HepG2 (cell line): Measurements from ENCODE around the gene AGMO. TPM values are rescaled to one million over a fixed set of nuclear protein-coding genes. Genes with fewer than 3 reads are reported as not detected.

Experiments
- ATAC-seq: fragments of 200-7000 bp; cut with Tn5 transposase; 3 replicates; pipeline ENCODE4 v1.9.1; 2020; ENCODE audit warnings: mild to moderate bottlenecking, moderate library complexity
- BruUV-seq: library from RNA; stranded (reverse); fragments of 400-500 nt; replicated peaks from 2 replicates; lab custom pipeline; 2021; lab: Mats Ljungman, UMichigan
- CTCF ChIA-PET: fragments of 300-600 bp; formaldehyde crosslinking; extraction: SDS; loops from one replicate; lab custom pipeline; 2021; ENCODE audit warnings: low total read pairs, inconsistent platforms, low intra/inter-chr PET ratio; lab: Yijun Ruan, JAX
- POLR2A ChIA-PET: fragments of 350-600 bp; sonication (Branson Sonifier 250); formaldehyde crosslinking; loops from one replicate; lab custom pipeline; 2020; ENCODE audit warnings: antibody characterized with exemption, inconsistent platforms; lab: Yijun Ruan, JAX
- DNase-seq: peaks from one replicate; pipeline ENCODE4 v3.0.0-alpha.2; 2015; ENCODE audit warnings: low spot score
- FAIRE-seq: peaks from 3 replicates; lab custom pipeline; 2011; peaks lifted over from hg19 to GRCh38; lab: Jason Lieb, UNC
- H2AFZ ChIP-seq: one replicate; pipeline ENCODE4 v1.6.1; 2011; ENCODE audit warnings: low read length, inconsistent platforms
- H3K27ac ChIP-seq: fragments of 300-600 bp; 3 replicates; pipeline ENCODE4 v1.8.0; 2011; ENCODE audit warnings: mixed run types, mild to moderate bottlenecking, mixed read lengths, low read length, inconsistent platforms; ENCODE audit not compliant: insufficient read depth; ENCODE audit errors: extremely low read length
- H3K27me3 ChIP-seq, 2 experiments: fragments of 200-600 bp in 1 of 2; 2 replicates in 1 of 2; 3 replicates in 1 of 2; pipeline versions ENCODE4 v1.6.0 to v1.8.0; 2011; ENCODE audit warnings: low read length in 2 of 2, mild to moderate bottlenecking in 2 of 2, moderate library complexity in 2 of 2, inconsistent platforms in 1 of 2; ENCODE audit not compliant: insufficient read depth in 2 of 2, control insufficient read depth in 1 of 2
- H3K36me3 ChIP-seq, 2 experiments: fragments of 200-600 bp in 1 of 2; replicated peaks in 1 of 2; 2 replicates in 1 of 2; 3 replicates in 1 of 2; pipeline versions ENCODE4 v1.5.1 to v1.8.0; 2011; ENCODE audit warnings: low read length in 2 of 2, inconsistent platforms in 1 of 2; ENCODE audit not compliant: insufficient read depth in 2 of 2, control insufficient read depth in 1 of 2
- H3K4me1 ChIP-seq: 2 replicates; pipeline ENCODE4 v1.5.1; 2012; ENCODE audit warnings: low read length, inconsistent platforms; ENCODE audit not compliant: insufficient read depth
- H3K4me2 ChIP-seq: 2 replicates; pipeline ENCODE4 v1.6.0; 2011; ENCODE audit warnings: low read depth, low read length, inconsistent platforms
- H3K4me3 ChIP-seq, 3 experiments: fragments of 200-600 bp in 1 of 3; sonication (generic), shearing (Covaris generic) in 1 of 3; replicated peaks in 1 of 3; 2 replicates each; pipeline ENCODE4 v1.5.1; 2011 to 2016; ENCODE audit warnings: low read length in 3 of 3, inconsistent platforms in 2 of 3, low read depth in 2 of 3, mild to moderate bottlenecking in 2 of 3, control low read depth in 1 of 3, mixed read lengths in 1 of 3; ENCODE audit not compliant: insufficient read depth in 1 of 3
- H3K79me2 ChIP-seq: one replicate; pipeline ENCODE4 v1.6.1; 2011; ENCODE audit warnings: low read length, inconsistent platforms; ENCODE audit not compliant: insufficient read depth
- H3K9ac ChIP-seq: 2 replicates; pipeline ENCODE4 v1.6.0; 2011; ENCODE audit warnings: mild to moderate bottlenecking, low read depth, low read length, inconsistent platforms; ENCODE audit not compliant: insufficient read depth
- H3K9me3 ChIP-seq: 2 replicates; pipeline ENCODE4 v1.5.1; 2012; ENCODE audit warnings: mild to moderate bottlenecking, low read length
- H4K20me1 ChIP-seq: 2 replicates; pipeline ENCODE4 v1.6.0; 2011; ENCODE audit warnings: inconsistent platforms, mild to moderate bottlenecking, low read length, moderate library complexity; ENCODE audit not compliant: insufficient read depth
- HOXA3 ChIP-seq: sonication (generic); formaldehyde crosslinking; IDR thresholded peaks from 2 replicates; pipeline ENCODE4 v1.5.0; 2020; ENCODE audit warnings: missing genetic modification reagents
- NFRKB ChIP-seq: fragments of 450-650 bp; IDR thresholded peaks from 2 replicates; pipeline ENCODE4 v1.6.1; 2017
- PAF1 ChIP-seq: IDR thresholded peaks from 2 replicates; pipeline ENCODE4 v1.6.1; 2016; ENCODE audit warnings: missing genetic modification reagents, missing compliant biosample characterization
- PPARG ChIP-seq: conservative IDR thresholded peaks from 2 replicates; pipeline ENCODE4 v1.6.1; 2016; ENCODE audit warnings: missing biosample characterization, missing genetic modification reagents
- ZNF260 ChIP-seq: sonication (generic); formaldehyde crosslinking; IDR thresholded peaks from 2 replicates; pipeline ENCODE4 v1.4.0; 2020; ENCODE audit warnings: missing genetic modification reagents, low read depth, mild to moderate bottlenecking, borderline replicate concordance
- ZNF572 ChIP-seq: sonication (generic); formaldehyde crosslinking; IDR thresholded peaks from 2 replicates; pipeline ENCODE4 v1.5.1; 2020; ENCODE audit warnings: mild to moderate bottlenecking, missing genetic modification reagents
- ZNF709 ChIP-seq: sonication (generic); formaldehyde crosslinking; IDR thresholded peaks from 2 replicates; pipeline ENCODE4 v1.5.0; 2020; ENCODE audit warnings: mild to moderate bottlenecking, missing genetic modification reagents
- ZNF766 ChIP-seq: sonication (generic); formaldehyde crosslinking; IDR thresholded peaks from 2 replicates; pipeline ENCODE4 v1.5.0; 2020; ENCODE audit warnings: missing genetic modification reagents, borderline replicate concordance
- WGBS: methylation state at CpG from one replicate; pipeline ENCODE4 v1.1.6; 2017; ENCODE audit warnings: low lambda C conversion rate; 5-methylcytosine and 5-hydroxymethylcytosine counted together
- in situ Hi-C: cut with HindIII; loops from 2 replicates; pipeline ENCODE4 v1.10.0; 2017; ENCODE audit warnings: low pct_unique_long_range_greater_than_20kb; ENCODE audit not compliant: extremely low pct_ligation_motif_present
- intact Hi-C: fragments of 100-400 bp; cut with micrococcal nuclease; formaldehyde crosslinking; loops from one replicate; pipeline ENCODE4 v1.10.0; 2022; ENCODE audit not compliant: unreplicated experiment
- polyA plus RNA-seq, 8 experiments: library from polyadenylated mRNA; depleted of rRNA in 3 of 8; stranded (reverse) in 7 of 8; unstranded in 1 of 8; fragments of >200 nt; fragmentation: Illumina TruSeq in 4 of 8; extraction: Trizol in 4 of 8; gene quantifications; 2 replicates each; pipeline versions ENCODE4 v1.2.1 to v1.2.3, GENCODE V29; 2011 to 2016; ENCODE audit warnings: low read depth in 4 of 8, missing spikeins in 1 of 8, mixed read lengths in 1 of 8; ENCODE audit not compliant: insufficient read depth in 1 of 8
- total RNA-seq, 5 experiments: library from RNA; depleted of rRNA; stranded (reverse); fragments of >200 nt; fragmentation: Illumina TruSeq; extraction: Trizol; gene quantifications; 2 replicates each; pipeline ENCODE4 v1.2.3, GENCODE V29; 2016; ENCODE audit warnings: low read depth in 1 of 5
- TF ChIP-seq, protein P1 (sequence below): sonication (generic); formaldehyde crosslinking; IDR thresholded peaks from 2 replicates; pipeline ENCODE4 v1.9.0; 2021; ENCODE audit warnings: missing genetic modification reagents, borderline replicate concordance
- TF ChIP-seq, protein P2 (sequence below): sonication (generic); formaldehyde crosslinking; IDR thresholded peaks from 2 replicates; pipeline ENCODE4 v1.5.1; 2020; ENCODE audit warnings: mild to moderate bottlenecking, moderate library complexity, missing genetic modification reagents
- TF ChIP-seq, protein P3 (sequence below): sonication (generic); formaldehyde crosslinking; IDR thresholded peaks from 2 replicates; pipeline ENCODE4 v1.4.0; 2020; ENCODE audit warnings: missing genetic modification reagents, low read depth, mild to moderate bottlenecking, borderline replicate concordance
- TF ChIP-seq, protein P4 (sequence below): sonication (generic); formaldehyde crosslinking; IDR thresholded peaks from 2 replicates; pipeline ENCODE4 v1.9.0; 2021; ENCODE audit warnings: missing genetic modification reagents, borderline replicate concordance
- TF ChIP-seq, protein P5 (sequence below): sonication (generic); formaldehyde crosslinking; IDR thresholded peaks from 2 replicates; pipeline ENCODE4 v1.5.1; 2020; ENCODE audit warnings: mild to moderate bottlenecking, missing genetic modification reagents, moderate library complexity
- TF ChIP-seq, protein P6 (sequence below): sonication (generic); formaldehyde crosslinking; IDR thresholded peaks from 2 replicates; pipeline ENCODE4 v1.5.1; 2020; ENCODE audit warnings: missing genetic modification reagents, mild to moderate bottlenecking, borderline replicate concordance

AGMO gene
- total and polyA plus RNA-seq, 2 of the 13 experiments (the other 11 are each of a cell fraction or from before 2014, with no cell fraction given): 0.22 to 0.50 TPM

DNA sequence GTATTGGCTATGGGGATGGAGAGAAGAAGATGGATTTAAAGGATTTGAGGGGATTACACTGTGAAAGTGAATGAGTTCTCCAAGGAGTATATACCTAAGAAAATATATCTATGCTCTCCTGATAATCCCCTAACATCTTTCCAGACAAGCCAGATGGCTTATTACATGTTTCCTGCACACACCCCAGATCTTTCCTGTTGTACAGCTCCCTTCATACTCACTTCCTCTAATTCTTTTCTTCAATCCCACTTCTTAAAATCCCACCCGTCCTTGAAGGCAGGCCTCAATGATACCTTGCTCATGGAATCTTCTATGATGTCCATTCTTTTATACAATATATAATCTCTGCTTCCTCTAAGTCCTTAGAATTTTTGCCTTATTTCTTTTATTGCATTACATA is 342.1 kb downstream of the AGMO start (continued):
- TF ChIP-seq, protein P1, sequence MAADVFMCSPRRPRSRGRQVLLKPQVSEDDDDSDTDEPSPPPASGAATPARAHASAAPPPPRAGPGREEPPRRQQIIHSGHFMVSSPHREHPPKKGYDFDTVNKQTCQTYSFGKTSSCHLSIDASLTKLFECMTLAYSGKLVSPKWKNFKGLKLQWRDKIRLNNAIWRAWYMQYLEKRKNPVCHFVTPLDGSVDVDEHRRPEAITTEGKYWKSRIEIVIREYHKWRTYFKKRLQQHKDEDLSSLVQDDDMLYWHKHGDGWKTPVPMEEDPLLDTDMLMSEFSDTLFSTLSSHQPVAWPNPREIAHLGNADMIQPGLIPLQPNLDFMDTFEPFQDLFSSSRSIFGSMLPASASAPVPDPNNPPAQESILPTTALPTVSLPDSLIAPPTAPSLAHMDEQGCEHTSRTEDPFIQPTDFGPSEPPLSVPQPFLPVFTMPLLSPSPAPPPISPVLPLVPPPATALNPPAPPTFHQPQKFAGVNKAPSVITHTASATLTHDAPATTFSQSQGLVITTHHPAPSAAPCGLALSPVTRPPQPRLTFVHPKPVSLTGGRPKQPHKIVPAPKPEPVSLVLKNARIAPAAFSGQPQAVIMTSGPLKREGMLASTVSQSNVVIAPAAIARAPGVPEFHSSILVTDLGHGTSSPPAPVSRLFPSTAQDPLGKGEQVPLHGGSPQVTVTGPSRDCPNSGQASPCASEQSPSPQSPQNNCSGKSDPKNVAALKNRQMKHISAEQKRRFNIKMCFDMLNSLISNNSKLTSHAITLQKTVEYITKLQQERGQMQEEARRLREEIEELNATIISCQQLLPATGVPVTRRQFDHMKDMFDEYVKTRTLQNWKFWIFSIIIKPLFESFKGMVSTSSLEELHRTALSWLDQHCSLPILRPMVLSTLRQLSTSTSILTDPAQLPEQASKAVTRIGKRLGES (CRISPR knock-in tag): no peak
- TF ChIP-seq PPARG (CRISPR knock-in tag) (no peak), NFRKB (no peak), ZNF709 (CRISPR knock-in tag) (no peak)
- TF ChIP-seq, protein P2, sequence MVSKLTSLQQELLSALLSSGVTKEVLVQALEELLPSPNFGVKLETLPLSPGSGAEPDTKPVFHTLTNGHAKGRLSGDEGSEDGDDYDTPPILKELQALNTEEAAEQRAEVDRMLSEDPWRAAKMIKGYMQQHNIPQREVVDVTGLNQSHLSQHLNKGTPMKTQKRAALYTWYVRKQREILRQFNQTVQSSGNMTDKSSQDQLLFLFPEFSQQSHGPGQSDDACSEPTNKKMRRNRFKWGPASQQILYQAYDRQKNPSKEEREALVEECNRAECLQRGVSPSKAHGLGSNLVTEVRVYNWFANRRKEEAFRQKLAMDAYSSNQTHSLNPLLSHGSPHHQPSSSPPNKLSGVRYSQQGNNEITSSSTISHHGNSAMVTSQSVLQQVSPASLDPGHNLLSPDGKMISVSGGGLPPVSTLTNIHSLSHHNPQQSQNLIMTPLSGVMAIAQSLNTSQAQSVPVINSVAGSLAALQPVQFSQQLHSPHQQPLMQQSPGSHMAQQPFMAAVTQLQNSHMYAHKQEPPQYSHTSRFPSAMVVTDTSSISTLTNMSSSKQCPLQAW (CRISPR knock-in tag): no peak

DNA sequence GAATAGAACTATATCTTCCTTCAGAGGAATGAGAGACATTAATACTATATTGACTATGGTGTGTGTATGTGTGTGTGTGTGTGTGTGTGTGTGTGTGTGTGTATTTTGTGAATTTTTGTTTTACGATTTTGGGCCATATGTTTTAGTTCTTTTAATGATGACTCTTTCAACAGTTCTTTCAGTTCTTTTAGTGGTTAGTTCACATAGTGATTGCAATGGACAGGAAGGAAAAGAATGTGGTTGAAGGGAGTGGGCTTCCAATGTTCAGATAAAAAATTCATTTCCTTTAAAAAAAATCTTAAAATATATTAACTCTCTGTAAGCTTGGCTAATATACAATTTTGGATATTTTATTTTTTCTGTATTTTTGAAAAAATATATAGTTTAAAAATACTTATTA is 343.6 kb downstream of the AGMO start:
- in situ Hi-C loops: no loop called here
- TF ChIP-seq PAF1 (no peak), HOXA3 (no peak), ZNF572 (CRISPR knock-in tag) (no peak), ZNF766 (CRISPR knock-in tag) (no peak), ZNF260 (CRISPR knock-in tag) (no peak)
- TF ChIP-seq, protein P3, sequence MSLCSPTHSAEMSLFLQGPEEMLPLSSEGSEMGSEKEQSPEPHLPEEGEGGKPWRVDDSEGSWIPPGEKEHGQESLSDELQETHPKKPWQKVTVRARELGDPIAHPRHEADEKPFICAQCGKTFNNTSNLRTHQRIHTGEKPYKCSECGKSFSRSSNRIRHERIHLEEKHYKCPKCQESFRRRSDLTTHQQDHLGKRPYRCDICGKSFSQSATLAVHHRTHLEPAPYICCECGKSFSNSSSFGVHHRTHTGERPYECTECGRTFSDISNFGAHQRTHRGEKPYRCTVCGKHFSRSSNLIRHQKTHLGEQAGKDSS (CRISPR knock-in tag): no peak
- TF ChIP-seq, protein P4, sequence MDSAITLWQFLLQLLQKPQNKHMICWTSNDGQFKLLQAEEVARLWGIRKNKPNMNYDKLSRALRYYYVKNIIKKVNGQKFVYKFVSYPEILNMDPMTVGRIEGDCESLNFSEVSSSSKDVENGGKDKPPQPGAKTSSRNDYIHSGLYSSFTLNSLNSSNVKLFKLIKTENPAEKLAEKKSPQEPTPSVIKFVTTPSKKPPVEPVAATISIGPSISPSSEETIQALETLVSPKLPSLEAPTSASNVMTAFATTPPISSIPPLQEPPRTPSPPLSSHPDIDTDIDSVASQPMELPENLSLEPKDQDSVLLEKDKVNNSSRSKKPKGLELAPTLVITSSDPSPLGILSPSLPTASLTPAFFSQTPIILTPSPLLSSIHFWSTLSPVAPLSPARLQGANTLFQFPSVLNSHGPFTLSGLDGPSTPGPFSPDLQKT (CRISPR knock-in tag): no peak
- TF ChIP-seq, protein P5, sequence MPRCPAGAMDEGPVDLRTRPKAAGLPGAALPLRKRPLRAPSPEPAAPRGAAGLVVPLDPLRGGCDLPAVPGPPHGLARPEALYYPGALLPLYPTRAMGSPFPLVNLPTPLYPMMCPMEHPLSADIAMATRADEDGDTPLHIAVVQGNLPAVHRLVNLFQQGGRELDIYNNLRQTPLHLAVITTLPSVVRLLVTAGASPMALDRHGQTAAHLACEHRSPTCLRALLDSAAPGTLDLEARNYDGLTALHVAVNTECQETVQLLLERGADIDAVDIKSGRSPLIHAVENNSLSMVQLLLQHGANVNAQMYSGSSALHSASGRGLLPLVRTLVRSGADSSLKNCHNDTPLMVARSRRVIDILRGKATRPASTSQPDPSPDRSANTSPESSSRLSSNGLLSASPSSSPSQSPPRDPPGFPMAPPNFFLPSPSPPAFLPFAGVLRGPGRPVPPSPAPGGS (CRISPR knock-in tag): no peak
- TF ChIP-seq, protein P6, sequence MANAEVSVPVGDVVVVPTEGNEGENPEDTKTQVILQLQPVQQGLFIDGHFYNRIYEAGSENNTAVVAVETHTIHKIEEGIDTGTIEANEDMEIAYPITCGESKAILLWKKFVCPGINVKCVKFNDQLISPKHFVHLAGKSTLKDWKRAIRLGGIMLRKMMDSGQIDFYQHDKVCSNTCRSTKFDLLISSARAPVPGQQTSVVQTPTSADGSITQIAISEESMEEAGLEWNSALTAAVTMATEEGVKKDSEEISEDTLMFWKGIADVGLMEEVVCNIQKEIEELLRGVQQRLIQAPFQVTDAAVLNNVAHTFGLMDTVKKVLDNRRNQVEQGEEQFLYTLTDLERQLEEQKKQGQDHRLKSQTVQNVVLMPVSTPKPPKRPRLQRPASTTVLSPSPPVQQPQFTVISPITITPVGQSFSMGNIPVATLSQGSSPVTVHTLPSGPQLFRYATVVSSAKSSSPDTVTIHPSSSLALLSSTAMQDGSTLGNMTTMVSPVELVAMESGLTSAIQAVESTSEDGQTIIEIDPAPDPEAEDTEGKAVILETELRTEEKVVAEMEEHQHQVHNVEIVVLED: no peak

More for the DNA sequence above, 343.6 kb downstream of the AGMO start:
- CTCF ChIA-PET: no interaction called here
- H3K4me2 ChIP-seq: no peak overlapping the region
- ATAC-seq (no peak), DNase-seq (no peak), FAIRE-seq (no peak)
- H3K27me3 ChIP-seq: no peaks in the 10 kb centered on the region
- BruUV-seq: no TSS peak
- H3K4me1 ChIP-seq: no peaks in the 10 kb centered on the region
- no peak overlapping the region for H2AFZ ChIP-seq
- H4K20me1 ChIP-seq: no peaks in the 10 kb centered on the region
- H3K36me3 ChIP-seq: no peaks in the 10 kb centered on the region
- 66% methylated on average over 1 of the region's 1 CpG for WGBS
- H3K79me2 ChIP-seq: no peaks in the 10 kb centered on the region
- intact Hi-C loops: no loop called here
- H3K9ac ChIP-seq: no peak overlapping the region
- peaks cover 61% of the 10 kb centered on the region for H3K9me3 ChIP-seq
- H3K27ac ChIP-seq: no peak overlapping the region
- no peak overlapping the region for H3K4me3 ChIP-seq
- POLR2A ChIA-PET: no interaction called here
